ENCODE results near the gene RFPL3. TPM values are rescaled to one million over a fixed set of nuclear protein-coding genes. Genes with fewer than 3 reads are reported as not detected.

RFPL3 gene
- total and polyA plus RNA-seq, 2 donors (not counting 1 experiment from before 2014, with no cell fraction given), result not detected

DNA sequence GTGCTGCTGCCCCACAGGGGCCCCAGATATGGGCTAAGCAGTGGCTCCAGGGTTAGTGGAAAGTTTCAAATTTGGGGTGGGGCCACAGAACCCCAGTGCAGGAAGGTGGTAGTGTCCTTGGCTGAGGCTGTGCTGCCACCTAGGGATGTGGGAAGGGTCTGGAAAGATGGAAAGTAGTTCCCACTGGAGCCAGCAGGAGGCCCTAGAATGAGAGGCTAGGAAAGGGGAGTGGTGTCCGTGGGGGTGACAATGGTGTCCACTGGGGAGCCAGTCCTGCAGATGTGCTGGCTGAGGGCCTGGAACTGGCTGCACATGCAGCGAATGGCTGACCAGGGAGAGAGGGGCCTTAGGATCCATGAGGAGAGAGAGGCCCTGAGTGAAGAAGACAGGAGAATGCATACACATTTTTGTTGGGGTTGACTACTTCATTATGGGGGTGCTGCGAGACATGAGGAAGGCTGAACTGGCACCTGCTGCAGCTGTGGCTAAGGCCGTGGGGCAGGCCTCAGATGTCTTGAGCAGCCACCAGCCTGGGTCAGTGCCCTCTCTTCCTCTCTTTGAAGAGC is 21.1 kb downstream of the RFPL3 start:
- no peak overlapping the region for H2AFZ ChIP-seq (ENCODE audit: low read length)
- no peaks in the 10 kb centered on the region for H3K27me3 ChIP-seq (ENCODE audit: control insufficient read depth, insufficient read depth, low read length)
- H3K4me3 ChIP-seq (replicated peaks in 1 of 4; ENCODE audit: control extremely low read depth in 1 of 4, insufficient read depth in 1 of 4, low read depth in 3 of 4, low read length in 4 of 4), result no peak overlapping the region
- H3K4me1 ChIP-seq (ENCODE audit: control insufficient read depth, extremely low read depth, insufficient read depth, low read length), result no peaks in the 10 kb centered on the region
- peak; percentile 8 to 12 for DNase-seq (ENCODE audit: low read depth in 2 of 2)
- no peaks in the 10 kb centered on the region for H4K20me1 ChIP-seq (ENCODE audit: control insufficient read depth, extremely low read depth, insufficient read depth, low read length)
- no peaks in the 10 kb centered on the region for H3K36me3 ChIP-seq (ENCODE audit: control insufficient read depth, insufficient read depth, low read length)
- no peaks in the 10 kb centered on the region for H3K9me3 ChIP-seq (ENCODE audit: control insufficient read depth, insufficient read depth, low read depth, low read length)
- H3K4me2 ChIP-seq (ENCODE audit: extremely low read depth, insufficient read depth, low read length), result no peak overlapping the region
- H3K27ac ChIP-seq (ENCODE audit: insufficient read depth, low read length), result no peak overlapping the region
- H3K9ac ChIP-seq (ENCODE audit: insufficient read depth, low read length), result no peak overlapping the region
- no peaks in the 10 kb centered on the region for H3K79me2 ChIP-seq (ENCODE audit: control insufficient read depth, insufficient read depth, low read length)
- TF ChIP-seq, protein P1, sequence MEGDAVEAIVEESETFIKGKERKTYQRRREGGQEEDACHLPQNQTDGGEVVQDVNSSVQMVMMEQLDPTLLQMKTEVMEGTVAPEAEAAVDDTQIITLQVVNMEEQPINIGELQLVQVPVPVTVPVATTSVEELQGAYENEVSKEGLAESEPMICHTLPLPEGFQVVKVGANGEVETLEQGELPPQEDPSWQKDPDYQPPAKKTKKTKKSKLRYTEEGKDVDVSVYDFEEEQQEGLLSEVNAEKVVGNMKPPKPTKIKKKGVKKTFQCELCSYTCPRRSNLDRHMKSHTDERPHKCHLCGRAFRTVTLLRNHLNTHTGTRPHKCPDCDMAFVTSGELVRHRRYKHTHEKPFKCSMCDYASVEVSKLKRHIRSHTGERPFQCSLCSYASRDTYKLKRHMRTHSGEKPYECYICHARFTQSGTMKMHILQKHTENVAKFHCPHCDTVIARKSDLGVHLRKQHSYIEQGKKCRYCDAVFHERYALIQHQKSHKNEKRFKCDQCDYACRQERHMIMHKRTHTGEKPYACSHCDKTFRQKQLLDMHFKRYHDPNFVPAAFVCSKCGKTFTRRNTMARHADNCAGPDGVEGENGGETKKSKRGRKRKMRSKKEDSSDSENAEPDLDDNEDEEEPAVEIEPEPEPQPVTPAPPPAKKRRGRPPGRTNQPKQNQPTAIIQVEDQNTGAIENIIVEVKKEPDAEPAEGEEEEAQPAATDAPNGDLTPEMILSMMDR (conservative IDR thresholded peaks at IDR 0.05 in 1 of 2, IDR thresholded peaks at IDR 0.05 in 1 of 2; ENCODE audit: low read depth in 1 of 2, low read length in 2 of 2), result peak; percentile 32 to 57
- no peak for TF ChIP-seq EZH2 (IDR thresholded peaks at IDR 0.05; ENCODE audit: low read length, missing control alignments)

DNA sequence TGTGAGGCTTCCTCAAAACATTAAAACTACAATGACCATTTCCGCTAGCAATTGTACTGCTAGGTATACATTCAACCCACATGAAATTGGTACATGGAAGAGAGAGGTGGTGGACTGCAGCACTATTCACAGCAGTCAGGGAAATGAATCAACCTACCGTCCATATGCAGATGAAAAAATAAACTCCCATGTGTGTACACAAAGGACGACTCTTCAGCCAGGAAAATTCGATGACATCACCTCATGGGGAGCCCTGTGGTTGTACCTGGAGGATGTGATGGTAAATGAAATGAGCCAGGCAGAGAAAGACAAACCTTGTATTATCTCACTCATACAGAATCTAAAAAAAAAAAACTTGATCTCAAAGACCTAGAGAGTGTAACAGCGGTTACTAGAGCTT is 23.3 kb downstream of the RFPL3 start:
- Histone ChIP-seq H4K20me1 (ENCODE audit: control insufficient read depth, extremely low read depth, insufficient read depth, low read length) (no peaks in the 10 kb centered on the region), H3K4me2 (ENCODE audit: extremely low read depth, insufficient read depth, low read length) (no peak overlapping the region), H3K79me2 (ENCODE audit: control insufficient read depth, insufficient read depth, low read length) (no peaks in the 10 kb centered on the region), H3K9ac (ENCODE audit: insufficient read depth, low read length) (no peak overlapping the region), H2AFZ (ENCODE audit: low read length) (no peak overlapping the region), H3K27ac (ENCODE audit: insufficient read depth, low read length) (no peak overlapping the region), H3K4me3 (replicated peaks in 1 of 4; ENCODE audit: control extremely low read depth in 1 of 4, insufficient read depth in 1 of 4, low read depth in 3 of 4, low read length in 4 of 4) (no peak overlapping the region), H3K4me1 (ENCODE audit: control insufficient read depth, extremely low read depth, insufficient read depth, low read length) (no peaks in the 10 kb centered on the region), H3K9me3 (ENCODE audit: control insufficient read depth, insufficient read depth, low read depth, low read length) (no peaks in the 10 kb centered on the region), H3K27me3 (ENCODE audit: control insufficient read depth, insufficient read depth, low read length) (no peaks in the 10 kb centered on the region), H3K36me3 (ENCODE audit: control insufficient read depth, insufficient read depth, low read length) (no peaks in the 10 kb centered on the region)
- peak in 1 of 2 donors; percentile 13 for DNase-seq (ENCODE audit: low read depth in 2 of 2)
- TF ChIP-seq, protein P1 (conservative IDR thresholded peaks at IDR 0.05 in 1 of 2, IDR thresholded peaks at IDR 0.05 in 1 of 2; ENCODE audit: low read depth in 1 of 2, low read length in 2 of 2), result no peak
- no peak for TF ChIP-seq EZH2 (IDR thresholded peaks at IDR 0.05; ENCODE audit: low read length, missing control alignments)

DNA sequence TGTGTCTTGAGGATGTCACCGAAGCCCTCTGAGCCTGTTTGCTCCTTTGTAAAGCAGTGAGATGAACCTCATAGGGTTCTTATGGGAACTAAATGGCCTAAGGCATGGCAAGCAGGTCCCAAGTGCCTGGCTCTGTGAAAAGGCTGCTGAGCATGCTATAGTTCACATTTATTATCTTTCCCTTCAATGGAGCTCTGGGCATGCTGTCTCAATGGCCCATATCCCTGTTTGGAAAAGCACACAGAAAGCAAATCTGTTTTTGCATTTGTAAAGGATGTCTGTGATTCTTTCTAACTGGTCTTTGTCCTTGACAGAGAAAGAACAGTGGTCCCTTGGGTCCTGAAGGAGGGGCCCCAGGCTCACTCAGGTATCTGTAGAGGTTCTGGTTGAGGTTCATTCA is 28.0 kb downstream of the RFPL3 start:
- H2AFZ ChIP-seq (ENCODE audit: low read length), result no peak overlapping the region
- H3K4me3 ChIP-seq (replicated peaks in 1 of 4; ENCODE audit: control extremely low read depth in 1 of 4, insufficient read depth in 1 of 4, low read depth in 3 of 4, low read length in 4 of 4), result no peak overlapping the region
- no peak overlapping the region for H3K27ac ChIP-seq (ENCODE audit: insufficient read depth, low read length)
- H3K27me3 ChIP-seq (ENCODE audit: control insufficient read depth, insufficient read depth, low read length), result no peaks in the 10 kb centered on the region
- H3K9me3 ChIP-seq (ENCODE audit: control insufficient read depth, insufficient read depth, low read depth, low read length), result no peaks in the 10 kb centered on the region
- H3K79me2 ChIP-seq (ENCODE audit: control insufficient read depth, insufficient read depth, low read length), result no peaks in the 10 kb centered on the region
- TF ChIP-seq EZH2 (IDR thresholded peaks at IDR 0.05; ENCODE audit: low read length, missing control alignments), result no peak
- TF ChIP-seq, protein P1 (conservative IDR thresholded peaks at IDR 0.05 in 1 of 2, IDR thresholded peaks at IDR 0.05 in 1 of 2; ENCODE audit: low read depth in 1 of 2, low read length in 2 of 2), result no peak
- H3K9ac ChIP-seq (ENCODE audit: insufficient read depth, low read length), result no peak overlapping the region
- no peaks in the 10 kb centered on the region for H3K4me1 ChIP-seq (ENCODE audit: control insufficient read depth, extremely low read depth, insufficient read depth, low read length)
- DNase-seq (ENCODE audit: low read depth in 2 of 2), result no peak
- H3K4me2 ChIP-seq (ENCODE audit: extremely low read depth, insufficient read depth, low read length), result no peak overlapping the region
- no peaks in the 10 kb centered on the region for H4K20me1 ChIP-seq (ENCODE audit: control insufficient read depth, extremely low read depth, insufficient read depth, low read length)
- peaks cover 1% of the 10 kb centered on the region for H3K36me3 ChIP-seq (ENCODE audit: control insufficient read depth, insufficient read depth, low read length)

All from fibroblast of lung (primary cell).